ENCODE data around the gene CTNNB1. TPM values are rescaled to one million over a fixed set of nuclear protein-coding genes. Genes with fewer than 3 reads are reported as not detected.

The CTNNB1 gene
- total and polyA plus RNA-seq, 2 of the 4 experiments (the other 2 are of a cell fraction), result 364 to 1,677 TPM

- Histone ChIP-seq H4K91ac (ENCODE audit: insufficient read depth, low read depth, low read length) (no peak overlapping the region), H3K4ac (ENCODE audit: low read depth, low read length) (no peak overlapping the region), H4K5ac (ENCODE audit: low read depth, low read length) (no peak overlapping the region), H3K56ac (ENCODE audit: extremely low read depth, insufficient read depth, low read length) (no peak overlapping the region), H3K9me1 (ENCODE audit: insufficient read depth, low read length) (peaks cover 22% of the 10 kb centered on the region; the same call in 1 of the 2 replicates), H3K36me3 (ENCODE audit: control insufficient read depth, insufficient read depth, low read length) (peaks cover 33% of the 10 kb centered on the region), H2BK120ac (ENCODE audit: low read depth, low read length) (no peak overlapping the region), H2AK9ac (replicated peaks; ENCODE audit: low read depth, low read length, poor library complexity) (no peak overlapping the region), H3K27ac (ENCODE audit: insufficient read depth, low read length) (no peak overlapping the region), H2BK20ac (ENCODE audit: low read depth, low read length) (no peak overlapping the region), H2AFZ (replicated peaks; ENCODE audit: low read length, poor library complexity) (no peak overlapping the region), H3K14ac (replicated peaks; ENCODE audit: low read depth, low read length) (no peak overlapping the region), H3K23ac (ENCODE audit: low read depth, low read length) (no peak overlapping the region), H3K27me3 (ENCODE audit: control insufficient read depth, insufficient read depth, low read length) (no peaks in the 10 kb centered on the region), H4K8ac (ENCODE audit: low read depth in 2 of 2, low read length in 2 of 2) (no peak overlapping the region), H3K9ac (ENCODE audit: low read depth, low read length) (no peak overlapping the region), H2AK5ac (ENCODE audit: low read depth, low read length) (no peak overlapping the region), H3K4me1 (ENCODE audit: control insufficient read depth, insufficient read depth, low read length) (no peaks in the 10 kb centered on the region), H2BK15ac (ENCODE audit: low read depth, low read length) (no peak overlapping the region), H3K4me2 (ENCODE audit: low read depth, low read length) (no peak overlapping the region), H4K20me1 (ENCODE audit: insufficient read depth, low read length) (peaks cover 4% of the 10 kb centered on the region; the same call in 1 of the 2 replicates), H3K9me3 (ENCODE audit: control insufficient read depth, insufficient read depth, low read length) (no peaks in the 10 kb centered on the region), H3K18ac (ENCODE audit: low read depth, low read length) (no peak overlapping the region), H2BK5ac (ENCODE audit: low read depth, low read length, poor library complexity, severe bottlenecking) (no peak overlapping the region), H3K4me3 (ENCODE audit: insufficient read depth, low read depth, low read length) (no peak overlapping the region), H3K79me1 (ENCODE audit: low read depth in 1 of 2, low read length in 2 of 2) (peaks cover 4 to 11% of the 10 kb centered on the region in 2 experiments; a peak in 3 of 4 replicates)
- intact Hi-C loops (cut with micrococcal nuclease) (loop anchor here (2.0 kb wide), 1 partner anchor 15 kb away; no protein-coding TSS in a partner anchor), in situ Hi-C loops (cut with MboI; ENCODE audit: low sequenced_read_pairs) (no loop called here), dilution Hi-C loops (cut with HindIII; ENCODE audit: low sequenced_read_pairs, unreplicated experiment) (no loop called here)
- no CpG with 5 or more reads among the region's 7 CpGs for WGBS, 2 experiments (ENCODE audit: extremely low coverage in 2 of 2, insufficient read length in 1 of 2)
- ATAC-seq (ENCODE audit: low read depth) (no peak), DNase-seq (no peak)
- CTCF ChIA-PET, result no interaction called here
- POLR2A ChIA-PET (ENCODE audit: unreplicated experiment), result no interaction called here
- BruUV-seq (replicated peaks), result no TSS peak
- TF ChIP-seq MAFK (IDR thresholded peaks at IDR 0.05; ENCODE audit: low read depth, low read length) (no peak), POLR2A (IDR thresholded peaks at IDR 0.05; ENCODE audit: low read depth, low read length) (no peak), CTCF (conservative IDR thresholded peaks at IDR 0.05; ENCODE audit: low read depth, low read length) (no peak), CHD1 (IDR thresholded peaks at IDR 0.05; ENCODE audit: low read depth, low read length) (no peak), MXI1 (IDR thresholded peaks at IDR 0.05; ENCODE audit: borderline replicate concordance, low read depth, low read length) (no peak), RCOR1 (IDR thresholded peaks at IDR 0.05; ENCODE audit: insufficient replicate concordance, low read length) (no peak), ELK1 (IDR thresholded peaks at IDR 0.05; ENCODE audit: borderline replicate concordance, low read depth, low read length) (no peak), BHLHE40 (IDR thresholded peaks at IDR 0.05; ENCODE audit: low read depth, low read length) (no peak), CEBPB (IDR thresholded peaks at IDR 0.05; ENCODE audit: low read depth, low read length) (no peak), NFE2L2 (IDR thresholded peaks at IDR 0.05; ENCODE audit: low read depth, low read length) (no peak)
These were observed 42.7 kb downstream of the CTNNB1 start for GRCh38 chr3:41241800-41242571.
